Body of pancreas (tissue), 4 donors: ENCODE data around the gene FURIN. TPM values are rescaled to one million over a fixed set of nuclear protein-coding genes. Genes with fewer than 3 reads are reported as not detected.
A peak's percentile ranks its signal among the peaks of the same experiment; 100 is the strongest.

ENCODE experiments used
- ATAC-seq: fragments of 150-250 bp; one replicate; pipeline ENCODE4 v1.9.1; 2016
- DNase-seq, 4 donors: peaks; one replicate each; pipeline ENCODE4 v3.0.0-alpha.2; 2019
- H3K27ac ChIP-seq, 4 donors: fragments of 200-600 bp; sonication (generic); 1 replicate in 3 of 4; 2 replicates in 1 of 4; pipeline versions ENCODE4 v1.5.1 to v1.6.1; 2016 to 2019; ENCODE audit warnings: mild to moderate bottlenecking in 1 of 4, mixed read lengths in 1 of 4, moderate library complexity in 1 of 4
- H3K27me3 ChIP-seq, 2 donors: fragments of 200-600 bp; sonication (generic); one replicate each; pipeline ENCODE4 v1.6.0; 2016; ENCODE audit warnings: mild to moderate bottlenecking in 1 of 2
- H3K36me3 ChIP-seq, 2 donors: fragments of 200-600 bp; sonication (generic); replicated peaks in 1 of 2; 2 replicates each; pipeline ENCODE4 v1.5.1; 2016; ENCODE audit warnings: low read depth in 2 of 2; ENCODE audit not compliant: insufficient read depth in 1 of 2
- H3K4me1 ChIP-seq: fragments of 200-600 bp; sonication (generic); one replicate; pipeline ENCODE4 v1.6.0; 2016
- H3K4me3 ChIP-seq, 2 donors: fragments of 200-600 bp; sonication (generic); 1 replicate in 1 of 2; 2 replicates in 1 of 2; pipeline ENCODE4 v1.5.1; 2016 to 2019
- H3K9me3 ChIP-seq, 3 donors: fragments of 200-600 bp; sonication (generic); 1 replicate in 2 of 3; 2 replicates in 1 of 3; pipeline ENCODE4 v1.5.1; 2016
- CTCF ChIP-seq, 7 experiments: fragments of 450-650 bp in 4 of 7; fragments of 200-600 bp in 3 of 7; sonication (generic) in 3 of 7; IDR thresholded peaks; one replicate each; pipeline ENCODE4 v1.5.1; 2016 to 2019; ENCODE audit warnings: antibody characterized with exemption in 7 of 7
- POLR2A ChIP-seq, 3 donors: fragments of 450-650 bp; IDR thresholded peaks; one replicate each; pipeline ENCODE4 v1.6.1; 2016; ENCODE audit warnings: antibody characterized with exemption in 3 of 3, mild to moderate bottlenecking in 2 of 3
- WGBS, 2 donors: methylation state at CpG; one replicate each; pipeline ENCODE4 v1.1.5; 2017; 5-methylcytosine and 5-hydroxymethylcytosine counted together
- intact Hi-C: fragments of 100-400 bp; cut with DNase I; formaldehyde crosslinking; loops from one replicate; pipeline ENCODE4 v1.15.1; 2023
- total RNA-seq, 2 donors: library from RNA; depleted of rRNA; stranded (reverse); fragments of >200 nt; gene quantifications; one replicate each; pipeline ENCODE4 v1.1.0, GENCODE V29; 2016

FURIN gene
- total RNA-seq, 2 donors from 2014 or later: 88.0 to 112 TPM

GRCh38 chr15:90912770-90913075 lies 44.3 kb downstream of the FURIN start:
- intact Hi-C loops: no loop called here
- Histone ChIP-seq H3K4me1 (peaks cover 2% of the 10 kb centered on the region), H3K27me3 (no peaks in the 10 kb centered on the region), H3K9me3 (no peaks in the 10 kb centered on the region), H3K36me3 (peaks cover 39 to 67% of the 10 kb centered on the region in 2 donors), H3K4me3 (no peak overlapping the region), H3K27ac (no peak overlapping the region)
- TF ChIP-seq CTCF (IDR thresholded peaks at IDR 0.05) (no peak), POLR2A (IDR thresholded peaks at IDR 0.05) (no peak)
- ATAC-seq (no peak), DNase-seq (no peak)
- 94 to 99% methylated on average over 7 of the region's 7 CpGs for WGBS, 2 donors

- no peaks in the 10 kb centered on the region for H3K4me1 ChIP-seq
- TF ChIP-seq CTCF (IDR thresholded peaks at IDR 0.05) (no peak), POLR2A (IDR thresholded peaks at IDR 0.05) (no peak)
- DNase-seq: no peak
- H3K4me3 ChIP-seq: no peak overlapping the region
- WGBS, 2 donors: 92 to 93% methylated on average over 10 to 12 of the region's 12 CpGs
- no peaks in the 10 kb centered on the region for H3K9me3 ChIP-seq
- no peak for ATAC-seq
- H3K27ac ChIP-seq: no peak overlapping the region
- H3K36me3 ChIP-seq: peaks cover 41 to 74% of the 10 kb centered on the region in 2 donors
- no peaks in the 10 kb centered on the region for H3K27me3 ChIP-seq
- intact Hi-C loops: no loop called here
These were observed 45.1 kb downstream of the FURIN start for GRCh38 chr15:90913398-90913944.

GRCh38 chr15:90914305-90915080 lies 46.1 kb downstream of the FURIN start:
- WGBS, 2 donors: 78 to 83% methylated on average over 15 to 22 of the region's 22 CpGs
- H3K36me3 ChIP-seq: peaks cover 44 to 77% of the 10 kb centered on the region in 2 donors
- no peaks in the 10 kb centered on the region for H3K9me3 ChIP-seq
- no peak for ATAC-seq
- DNase-seq: no peak
- H3K27ac ChIP-seq: peak overlapping the region in 1 of 4 donors; percentile 54
- intact Hi-C loops: no loop called here
- TF ChIP-seq POLR2A (IDR thresholded peaks at IDR 0.05): no peak
- no peak for TF ChIP-seq CTCF (IDR thresholded peaks at IDR 0.05)
- no peaks in the 10 kb centered on the region for H3K4me1 ChIP-seq
- H3K4me3 ChIP-seq: no peak overlapping the region
- H3K27me3 ChIP-seq: no peaks in the 10 kb centered on the region

- Histone ChIP-seq H3K9me3 (no peaks in the 10 kb centered on the region), H3K27ac (peak overlapping the region in 1 of 4 donors; percentile 6), H3K4me1 (no peaks in the 10 kb centered on the region), H3K27me3 (no peaks in the 10 kb centered on the region), H3K4me3 (no peak overlapping the region), H3K36me3 (peaks cover 45 to 77% of the 10 kb centered on the region in 2 donors)
- TF ChIP-seq POLR2A (IDR thresholded peaks at IDR 0.05) (no peak), CTCF (IDR thresholded peaks at IDR 0.05) (no peak)
- DNase-seq (no peak), ATAC-seq (no peak)
- intact Hi-C loops: no loop called here
- 77 to 93% methylated on average over 4 to 7 of the region's 7 CpGs for WGBS, 2 donors
These were observed 46.9 kb downstream of the FURIN start for GRCh38 chr15:90915216-90915807.
